ENCODE data around the gene BMP15. TPM values are rescaled to one million over a fixed set of nuclear protein-coding genes. Genes with fewer than 3 reads are reported as not detected.

BMP15 gene
- total and polyA plus RNA-seq, 2 donors (not counting 3 experiments of a cell fraction or from before 2014, with no cell fraction given) = not detected

GRCh38 chrX:50913520-50913919 lies 3.0 kb downstream of the BMP15 start:
- no TSS peak for BruUV-seq (replicated peaks)
- no peaks in the 10 kb centered on the region for H3K36me3 ChIP-seq (ENCODE audit: control insufficient read depth in 2 of 2, extremely low read depth in 1 of 2, insufficient read depth in 2 of 2, low read length in 2 of 2)
- H3K9me1 ChIP-seq (replicated peaks; ENCODE audit: control insufficient read depth, extremely low read depth, insufficient read depth, low read length) = no peaks in the 10 kb centered on the region
- intact Hi-C loops (cut with micrococcal nuclease) (loop anchor here (2.0 kb wide), 1 partner anchor 223 kb away; no protein-coding TSS in a partner anchor), dilution Hi-C loops (cut with MboI; ENCODE audit: extremely low pct_ligation_motif_present, low sequenced_read_pairs) (no loop called here)
- H3K9ac ChIP-seq (replicated peaks; ENCODE audit: extremely low read depth, insufficient read depth, low read length) = no peak overlapping the region
- H3K4me2 ChIP-seq (ENCODE audit: insufficient read depth, low read length) = peak overlapping the region; percentile 5
- H3K4me1 ChIP-seq (ENCODE audit: control insufficient read depth, extremely low read depth, insufficient read depth, low read length) = peaks cover 6% of the 10 kb centered on the region
- no peak overlapping the region for H2AFZ ChIP-seq (ENCODE audit: low read depth, low read length)
- no peak overlapping the region for H3K4me3 ChIP-seq (replicated peaks in 1 of 3; ENCODE audit: insufficient read depth in 1 of 3, low read depth in 1 of 3, low read length in 3 of 3)
- FAIRE-seq = peak; percentile 100
- H3K27me3 ChIP-seq (ENCODE audit: control insufficient read depth in 2 of 2, insufficient read depth in 2 of 2, low read length in 2 of 2) = no peaks in the 10 kb centered on the region
- ChIA-PET CTCF (interaction anchor here (1.0 kb wide), 1 partner anchor 165 kb away, joined by 3 read pairs; no protein-coding TSS in a partner anchor), POLR2A (no interaction called here)
- H3K27ac ChIP-seq (ENCODE audit: insufficient read depth, low read depth, low read length) = peak overlapping the region; percentile 2
- no peaks in the 10 kb centered on the region for H3K9me3 ChIP-seq (replicated peaks; ENCODE audit: control insufficient read depth, insufficient read depth, low read length)
- H4K20me1 ChIP-seq (replicated peaks; ENCODE audit: control insufficient read depth, extremely low read depth, insufficient read depth, low read length) = no peaks in the 10 kb centered on the region
- TF ChIP-seq GATA2 (IDR thresholded peaks at IDR 0.05; ENCODE audit: insufficient read depth, insufficient read length, low read depth, low read length) (peak; percentile 36), POLR2A (IDR thresholded peaks at IDR 0.05; ENCODE audit: low read depth, low read length) (no peak), FOS (IDR thresholded peaks at IDR 0.05; ENCODE audit: borderline replicate concordance, insufficient read depth, low read length) (peak; percentile 54), POLR2AphosphoS5 (IDR thresholded peaks at IDR 0.05; ENCODE audit: insufficient read depth, low read depth, low read length) (peak; percentile 23), JUN (IDR thresholded peaks at IDR 0.05; ENCODE audit: borderline replicate concordance, insufficient read depth, insufficient read length, low read depth) (peak; percentile 72)
- peak; percentile 74 for DNase-seq (ENCODE audit: low read depth, low spot score)
- no peaks in the 10 kb centered on the region for H3K79me2 ChIP-seq (ENCODE audit: control insufficient read depth, insufficient read depth, low read length)

- CTCF ChIA-PET = interaction anchor here (1.0 to 2.5 kb wide), 5 partner anchors 17 to 229 kb away, joined by 7 to 9 read pairs (median 8); no protein-coding TSS in a partner anchor
- peak; percentile 46 for DNase-seq (ENCODE audit: low read depth, low spot score)
Observed at GRCh38 chrX:50920132-50920531, 9.6 kb downstream of the BMP15 start.

More at GRCh38 chrX:50920132-50920531, 9.6 kb downstream of the BMP15 start:
- Histone ChIP-seq H3K4me3 (replicated peaks in 1 of 3; ENCODE audit: insufficient read depth in 1 of 3, low read depth in 1 of 3, low read length in 3 of 3) (no peak overlapping the region), H3K27ac (ENCODE audit: insufficient read depth, low read depth, low read length) (no peak overlapping the region), H3K27me3 (ENCODE audit: control insufficient read depth in 2 of 2, insufficient read depth in 2 of 2, low read length in 2 of 2) (no peaks in the 10 kb centered on the region), H3K9ac (replicated peaks; ENCODE audit: extremely low read depth, insufficient read depth, low read length) (no peak overlapping the region), H3K79me2 (ENCODE audit: control insufficient read depth, insufficient read depth, low read length) (no peaks in the 10 kb centered on the region), H3K9me1 (replicated peaks; ENCODE audit: control insufficient read depth, extremely low read depth, insufficient read depth, low read length) (no peaks in the 10 kb centered on the region), H2AFZ (ENCODE audit: low read depth, low read length) (no peak overlapping the region), H3K4me2 (ENCODE audit: insufficient read depth, low read length) (no peak overlapping the region), H4K20me1 (replicated peaks; ENCODE audit: control insufficient read depth, extremely low read depth, insufficient read depth, low read length) (no peaks in the 10 kb centered on the region), H3K9me3 (replicated peaks; ENCODE audit: control insufficient read depth, insufficient read depth, low read length) (no peaks in the 10 kb centered on the region), H3K4me1 (ENCODE audit: control insufficient read depth, extremely low read depth, insufficient read depth, low read length) (no peaks in the 10 kb centered on the region), H3K36me3 (ENCODE audit: control insufficient read depth in 2 of 2, extremely low read depth in 1 of 2, insufficient read depth in 2 of 2, low read length in 2 of 2) (no peaks in the 10 kb centered on the region)
- dilution Hi-C loops (cut with MboI; ENCODE audit: extremely low pct_ligation_motif_present, low sequenced_read_pairs) = no loop called here
- BruUV-seq (replicated peaks) = no TSS peak
- POLR2A ChIA-PET = no interaction called here
- FAIRE-seq = peak; percentile 87
- intact Hi-C loops (cut with micrococcal nuclease) = loop anchor here (1.0 to 5.0 kb wide), 5 partner anchors 67 to 338 kb away; no protein-coding TSS in a partner anchor
- TF ChIP-seq, protein P1, sequence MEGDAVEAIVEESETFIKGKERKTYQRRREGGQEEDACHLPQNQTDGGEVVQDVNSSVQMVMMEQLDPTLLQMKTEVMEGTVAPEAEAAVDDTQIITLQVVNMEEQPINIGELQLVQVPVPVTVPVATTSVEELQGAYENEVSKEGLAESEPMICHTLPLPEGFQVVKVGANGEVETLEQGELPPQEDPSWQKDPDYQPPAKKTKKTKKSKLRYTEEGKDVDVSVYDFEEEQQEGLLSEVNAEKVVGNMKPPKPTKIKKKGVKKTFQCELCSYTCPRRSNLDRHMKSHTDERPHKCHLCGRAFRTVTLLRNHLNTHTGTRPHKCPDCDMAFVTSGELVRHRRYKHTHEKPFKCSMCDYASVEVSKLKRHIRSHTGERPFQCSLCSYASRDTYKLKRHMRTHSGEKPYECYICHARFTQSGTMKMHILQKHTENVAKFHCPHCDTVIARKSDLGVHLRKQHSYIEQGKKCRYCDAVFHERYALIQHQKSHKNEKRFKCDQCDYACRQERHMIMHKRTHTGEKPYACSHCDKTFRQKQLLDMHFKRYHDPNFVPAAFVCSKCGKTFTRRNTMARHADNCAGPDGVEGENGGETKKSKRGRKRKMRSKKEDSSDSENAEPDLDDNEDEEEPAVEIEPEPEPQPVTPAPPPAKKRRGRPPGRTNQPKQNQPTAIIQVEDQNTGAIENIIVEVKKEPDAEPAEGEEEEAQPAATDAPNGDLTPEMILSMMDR (IDR thresholded peaks at IDR 0.05; ENCODE audit: extremely low read depth in 1 of 2, insufficient read depth in 1 of 2, low read depth in 1 of 2, low read length in 2 of 2) = peak in 1 of 2 donors; percentile 31
- no peak for TF ChIP-seq FOS (IDR thresholded peaks at IDR 0.05; ENCODE audit: borderline replicate concordance, insufficient read depth, low read length)
